SK-N-SH (cell line): ENCODE results near the gene BOLL. TPM values are rescaled to one million over a fixed set of nuclear protein-coding genes. Genes with fewer than 3 reads are reported as not detected.

ENCODE experiments used
- CTCF ChIA-PET: fragments of 300-600, 350-600 bp; formaldehyde crosslinking; extraction: SDS; loops from one replicate; lab custom pipeline; 2021; lab: Yijun Ruan, JAX
- POLR2A ChIA-PET: fragments of 350-600 bp; sonication (Branson Sonifier 250); formaldehyde crosslinking; extraction: SDS; loops from one replicate; lab custom pipeline; 2020; ENCODE audit warnings: antibody characterized with exemption, inconsistent platforms; lab: Yijun Ruan, JAX
- DNase-seq: peaks from one replicate; pipeline ENCODE4 v3.0.0; 2012
- H2AFZ ChIP-seq: fragments of 200-600 bp; sonication (generic); 2 replicates; pipeline ENCODE4 v1.8.1; 2016; ENCODE audit warnings: antibody characterized with exemption, mild to moderate bottlenecking, low read depth
- H3F3A ChIP-seq: fragments of 200-600 bp; sonication (generic); replicated peaks from 2 replicates; pipeline ENCODE3; 2016; ENCODE audit warnings: antibody characterized with exemption, mild to moderate bottlenecking; ENCODE audit not compliant: insufficient read depth
- H3K27ac ChIP-seq, 2 experiments: fragments of 200-500 bp in 1 of 2; fragments of 200-600 bp in 1 of 2; sonication (Bioruptor generic) in 1 of 2; sonication (generic), shearing (Covaris generic) in 1 of 2; 2 replicates each; pipeline versions ENCODE4 v1.5.1 to v1.6.1; 2014 to 2016; ENCODE audit warnings: low read depth in 2 of 2, inconsistent platforms in 1 of 2, low read length in 1 of 2, mild to moderate bottlenecking in 1 of 2, mixed read lengths in 1 of 2
- H3K27me3 ChIP-seq: fragments of 200-600 bp; sonication (generic), shearing (Covaris generic); 2 replicates; pipeline ENCODE4 v1.6.1; 2016; ENCODE audit warnings: mixed run types; ENCODE audit not compliant: insufficient read depth
- H3K36me3 ChIP-seq, 2 experiments: fragments of 200-500 bp in 1 of 2; fragments of 200-600 bp in 1 of 2; sonication (Bioruptor generic) in 1 of 2; sonication (generic) in 1 of 2; replicated peaks in 1 of 2; 2 replicates each; pipeline versions ENCODE3 to v1.5.1; 2014 to 2016; ENCODE audit warnings: low read length in 1 of 2, mild to moderate bottlenecking in 1 of 2; ENCODE audit not compliant: insufficient read depth in 2 of 2, control insufficient read depth in 1 of 2
- H3K4me1 ChIP-seq, 2 experiments: fragments of 200-500 bp in 1 of 2; fragments of 200-600 bp in 1 of 2; sonication (Bioruptor generic) in 1 of 2; sonication (generic), shearing (Covaris generic) in 1 of 2; 2 replicates each; pipeline versions ENCODE4 v1.5.1 to v1.6.1; 2014 to 2016; ENCODE audit warnings: low read depth in 1 of 2, low read length in 1 of 2, mixed run types in 1 of 2; ENCODE audit not compliant: insufficient read depth in 2 of 2, control insufficient read depth in 1 of 2
- H3K4me2 ChIP-seq: fragments of 200-600 bp; sonication (generic), shearing (Covaris generic); 2 replicates; pipeline ENCODE4 v1.6.1; 2017; ENCODE audit warnings: mixed run types
- H3K4me3 ChIP-seq, 2 experiments: fragments of 200-500 bp in 1 of 2; fragments of 200-600 bp in 1 of 2; sonication (Bioruptor generic) in 1 of 2; sonication (generic), shearing (Covaris generic) in 1 of 2; 2 replicates each; pipeline versions ENCODE4 v1.5.1 to v1.8.1; 2014 to 2016; ENCODE audit warnings: low read depth in 2 of 2, inconsistent platforms in 1 of 2, low read length in 1 of 2, mild to moderate bottlenecking in 1 of 2, mixed read lengths in 1 of 2, moderate library complexity in 1 of 2
- H3K79me2 ChIP-seq: fragments of 200-600 bp; sonication (generic); 2 replicates; pipeline ENCODE4 v1.8.1; 2017; ENCODE audit warnings: mild to moderate bottlenecking; ENCODE audit not compliant: insufficient read depth
- H3K9ac ChIP-seq: fragments of 200-600 bp; sonication (generic); 2 replicates; pipeline ENCODE4 v1.6.1; 2017; ENCODE audit warnings: mixed run types
- H3K9me2 ChIP-seq: fragments of 200-600 bp; sonication (generic); 2 replicates; pipeline ENCODE4 v1.6.1; 2017; ENCODE audit warnings: mixed run types
- H3K9me3 ChIP-seq: fragments of 200-600 bp; sonication (generic); 2 replicates; pipeline ENCODE4 v1.6.1; 2017; ENCODE audit warnings: mixed run types, mild to moderate bottlenecking, moderate library complexity
- H4K20me1 ChIP-seq: fragments of 200-600 bp; sonication (generic); 2 replicates; pipeline ENCODE4 v1.6.1; 2017; ENCODE audit warnings: mild to moderate bottlenecking, mixed run types; ENCODE audit not compliant: insufficient read depth
- EP300 ChIP-seq, 2 experiments: IDR thresholded peaks; 2 replicates each; pipeline versions ENCODE4 v1.4.0 to v1.6.1; 2012; ENCODE audit warnings: borderline replicate concordance in 1 of 2, low read depth in 1 of 2, low read length in 1 of 2
- FOXJ3 ChIP-seq: sonication (generic); formaldehyde crosslinking; IDR thresholded peaks from 2 replicates; pipeline ENCODE4 v1.5.1; 2020; ENCODE audit warnings: mild to moderate bottlenecking, missing genetic modification reagents
- GATA2 ChIP-seq: sonication (generic); formaldehyde crosslinking; IDR thresholded peaks from 2 replicates; pipeline ENCODE4 v1.5.0; 2020; ENCODE audit warnings: mild to moderate bottlenecking, missing genetic modification reagents
- JUND ChIP-seq: IDR thresholded peaks from 2 replicates; pipeline ENCODE4 v1.4.0; 2012
- MAX ChIP-seq: IDR thresholded peaks from 2 replicates; pipeline ENCODE4 v1.4.0; 2012; ENCODE audit warnings: low read depth
- MXI1 ChIP-seq: IDR thresholded peaks from 2 replicates; pipeline ENCODE4 v1.6.1; 2012; ENCODE audit warnings: mild to moderate bottlenecking, low read depth, low read length, improper control_type of control experiment
- NFIC ChIP-seq: IDR thresholded peaks from 2 replicates; pipeline ENCODE4 v1.4.0; 2012; ENCODE audit warnings: borderline replicate concordance
- NRF1 ChIP-seq: IDR thresholded peaks from 2 replicates; pipeline ENCODE4 v1.6.1; 2012; ENCODE audit warnings: low read depth, mild to moderate bottlenecking, low read length
- POLR2AphosphoS5 ChIP-seq: IDR thresholded peaks from 2 replicates; pipeline ENCODE4 v1.6.1; 2012; ENCODE audit warnings: low read depth, low read length
- RCOR1 ChIP-seq: fragments of 150-350 bp; IDR thresholded peaks from 2 replicates; pipeline ENCODE4 v1.6.1; 2017; ENCODE audit warnings: antibody characterized with exemption, low read length
- RFX5 ChIP-seq: IDR thresholded peaks from 2 replicates; pipeline ENCODE4 v1.6.1; 2012; ENCODE audit warnings: mild to moderate bottlenecking, improper control_type of control experiment, low read length
- RXRA ChIP-seq: IDR thresholded peaks from 2 replicates; pipeline ENCODE4 v1.4.0; 2012; ENCODE audit warnings: low read depth, mild to moderate bottlenecking, borderline replicate concordance
- SMC3 ChIP-seq: IDR thresholded peaks from 2 replicates; pipeline ENCODE4 v1.6.1; 2012; ENCODE audit warnings: low read depth, low read length, improper control_type of control experiment
- USF2 ChIP-seq: fragments of 150-350 bp; IDR thresholded peaks from 2 replicates; pipeline ENCODE4 v1.6.1; 2017; ENCODE audit warnings: antibody characterized with exemption, low read length, low read depth, borderline replicate concordance
- YY1 ChIP-seq: IDR thresholded peaks from 2 replicates; pipeline ENCODE4 v1.4.0; 2012; ENCODE audit warnings: low read depth, mild to moderate bottlenecking
- whole genome bisulfite sequencing: methylation state at CpG from one replicate; pipeline ENCODE4 v1.1.6; 2017; ENCODE audit warnings: low lambda C conversion rate; 5-methylcytosine and 5-hydroxymethylcytosine counted together
- polyA plus RNA-seq, 3 experiments: library from polyadenylated mRNA; depleted of rRNA; stranded (reverse); fragments of >200 nt; gene quantifications; 2 replicates each; pipeline ENCODE4 v1.2.3, GENCODE V29; 2012
- TF ChIP-seq, protein P1 (sequence below): IDR thresholded peaks from 2 replicates; pipeline ENCODE4; 2012
- TF ChIP-seq, protein P2 (sequence below): fragments of 150-350 bp; IDR thresholded peaks from 2 replicates; pipeline ENCODE4 v1.6.1; 2016; ENCODE audit warnings: mild to moderate bottlenecking, low read depth, low read length

The BOLL gene
- polyA plus RNA-seq, 1 of the 3 experiments (the other 2 are of a cell fraction): not detected

DNA sequence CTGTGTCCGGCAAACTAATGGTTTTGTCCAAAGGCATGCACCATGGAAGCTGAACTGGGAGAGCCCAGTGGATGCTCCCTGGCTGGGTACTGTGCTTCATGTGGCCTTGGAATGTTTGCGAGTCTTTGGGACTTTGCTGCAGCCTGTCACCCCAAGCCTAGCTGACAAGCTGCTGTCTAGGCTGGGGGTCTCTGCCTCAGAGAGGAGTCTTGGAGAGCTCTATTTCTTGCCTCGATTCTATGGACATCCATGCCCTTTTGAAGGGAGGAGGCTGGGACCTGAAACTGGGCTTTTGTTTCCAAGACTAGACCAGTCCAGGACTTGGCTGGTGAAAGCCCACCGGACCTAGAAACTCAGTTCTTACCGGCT, 78.3 kb downstream of the BOLL start:
- H3K9me3 ChIP-seq: no peaks in the 10 kb centered on the region
- POLR2A ChIA-PET: interaction anchor here (1.4 kb wide), 1 partner anchor 207 kb away, joined by 5 read pairs; the partner anchor contains the start of genes HSPD1 and HSPE1
- H3K27ac ChIP-seq: no peak overlapping the region
- peaks cover 43% of the 10 kb centered on the region for H3K79me2 ChIP-seq
- 0 out of 2 replicates have a peak, but pooled peaks cover 5% of the 10 kb centered on the region for H4K20me1 ChIP-seq
- H3K9me2 ChIP-seq: no peaks in the 10 kb centered on the region
- no peak overlapping the region for H2AFZ ChIP-seq
- DNase-seq: no peak
- peaks cover 5% of the 10 kb centered on the region for H3F3A ChIP-seq
- H3K4me2 ChIP-seq: peak overlapping the region; percentile 96
- CTCF ChIA-PET: interaction anchor here (0.6 to 2.3 kb wide), 10 partner anchors 10 to 596 kb away, joined by 3 to 19 read pairs (median 4); no protein-coding TSS in a partner anchor
- H3K4me3 ChIP-seq: peak overlapping the region; percentile 94 to 97
- H3K27me3 ChIP-seq: no peaks in the 10 kb centered on the region
- no peak overlapping the region for H3K9ac ChIP-seq
- WGBS: 72% methylated on average over 3 of the region's 5 CpGs
- peaks cover 8 to 18% of the 10 kb centered on the region in 2 experiments; a peak in 3 of 4 replicates for H3K4me1 ChIP-seq
- TF ChIP-seq RXRA: no peak
- no peak for TF ChIP-seq MAX
- no peak for TF ChIP-seq RCOR1
- TF ChIP-seq, protein P1, sequence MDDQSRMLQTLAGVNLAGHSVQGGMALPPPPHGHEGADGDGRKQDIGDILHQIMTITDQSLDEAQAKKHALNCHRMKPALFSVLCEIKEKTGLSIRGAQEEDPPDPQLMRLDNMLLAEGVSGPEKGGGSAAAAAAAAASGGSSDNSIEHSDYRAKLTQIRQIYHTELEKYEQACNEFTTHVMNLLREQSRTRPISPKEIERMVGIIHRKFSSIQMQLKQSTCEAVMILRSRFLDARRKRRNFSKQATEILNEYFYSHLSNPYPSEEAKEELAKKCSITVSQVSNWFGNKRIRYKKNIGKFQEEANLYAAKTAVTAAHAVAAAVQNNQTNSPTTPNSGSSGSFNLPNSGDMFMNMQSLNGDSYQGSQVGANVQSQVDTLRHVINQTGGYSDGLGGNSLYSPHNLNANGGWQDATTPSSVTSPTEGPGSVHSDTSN: no peak
- no peak for TF ChIP-seq FOXJ3 (CRISPR knock-in tag)
- no peak for TF ChIP-seq SMC3
- TF ChIP-seq GATA2 (CRISPR knock-in tag): no peak
- no peak for TF ChIP-seq NFIC
- TF ChIP-seq NRF1: no peak
- TF ChIP-seq YY1: no peak
- no peak for TF ChIP-seq USF2
- no peak for TF ChIP-seq RFX5
- no peak for TF ChIP-seq JUND
- no peak for TF ChIP-seq EP300 (IDR thresholded peaks at IDR 0.05; ENCODE audit: borderline replicate concordance in 1 of 2, low read depth in 1 of 2, low read length in 1 of 2)
- TF ChIP-seq MXI1: no peak
- no peak for TF ChIP-seq POLR2AphosphoS5
- TF ChIP-seq, protein P2, sequence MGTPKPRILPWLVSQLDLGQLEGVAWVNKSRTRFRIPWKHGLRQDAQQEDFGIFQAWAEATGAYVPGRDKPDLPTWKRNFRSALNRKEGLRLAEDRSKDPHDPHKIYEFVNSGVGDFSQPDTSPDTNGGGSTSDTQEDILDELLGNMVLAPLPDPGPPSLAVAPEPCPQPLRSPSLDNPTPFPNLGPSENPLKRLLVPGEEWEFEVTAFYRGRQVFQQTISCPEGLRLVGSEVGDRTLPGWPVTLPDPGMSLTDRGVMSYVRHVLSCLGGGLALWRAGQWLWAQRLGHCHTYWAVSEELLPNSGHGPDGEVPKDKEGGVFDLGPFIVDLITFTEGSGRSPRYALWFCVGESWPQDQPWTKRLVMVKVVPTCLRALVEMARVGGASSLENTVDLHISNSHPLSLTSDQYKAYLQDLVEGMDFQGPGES: no peak
- H3K36me3 ChIP-seq: peaks cover 0 to 18% of the 10 kb centered on the region in 2 experiments
